NCI-H1436 treated with DMSO at 0.1 percent for 48 hours (cell line): ENCODE results near the gene SCYL3.
"Not testable (repeated sequence)": the region's sequence is repeated elsewhere in the genome, so short reads cannot be mapped to it uniquely, and the experiment has no call there.

Experiments used
- DNase-seq: peaks from one replicate; lab custom pipeline; 2025; lab: John Stamatoyannopoulos, UW

SCYL3 gene

DNA sequence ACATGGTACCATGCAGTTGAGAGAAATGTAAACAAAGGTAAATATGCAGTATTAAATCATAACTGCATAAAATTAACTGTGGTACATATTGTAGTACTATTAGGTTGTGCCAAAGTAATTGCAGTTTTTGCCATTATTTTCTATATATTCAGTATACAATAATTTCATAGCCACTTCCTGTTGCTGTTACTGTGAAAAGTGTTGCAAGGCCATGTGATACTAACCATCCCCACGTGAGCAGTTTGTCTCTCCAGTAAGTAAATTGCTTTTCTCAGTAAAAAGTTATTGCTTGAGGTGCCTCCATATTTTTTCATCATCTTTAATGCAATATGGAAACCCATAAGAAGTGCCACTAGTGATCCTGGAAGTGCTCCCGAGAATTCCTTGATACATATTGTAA is 79.4 kb downstream of the SCYL3 start:
- DNase-seq = no peak

DNA sequence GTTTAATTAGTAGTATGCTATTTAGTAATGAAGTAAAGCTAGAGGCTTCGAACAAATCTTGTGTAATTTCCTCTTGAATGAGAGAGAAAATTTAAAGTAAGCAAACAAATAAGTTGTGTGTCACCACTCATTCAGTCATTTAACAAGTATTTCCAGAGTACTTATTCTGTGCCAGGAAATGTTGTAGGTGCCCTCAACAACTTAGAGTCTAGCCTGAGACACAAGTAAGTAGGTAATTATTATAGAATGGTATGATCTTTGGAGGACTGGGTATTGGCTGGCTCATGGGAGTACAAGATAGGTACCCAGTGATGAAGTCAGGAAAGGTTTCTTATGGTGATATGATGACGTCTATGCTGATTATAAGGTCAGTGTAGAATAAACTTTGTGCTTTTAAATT is 81.6 kb downstream of the SCYL3 start:
- DNase-seq = no peak

DNA sequence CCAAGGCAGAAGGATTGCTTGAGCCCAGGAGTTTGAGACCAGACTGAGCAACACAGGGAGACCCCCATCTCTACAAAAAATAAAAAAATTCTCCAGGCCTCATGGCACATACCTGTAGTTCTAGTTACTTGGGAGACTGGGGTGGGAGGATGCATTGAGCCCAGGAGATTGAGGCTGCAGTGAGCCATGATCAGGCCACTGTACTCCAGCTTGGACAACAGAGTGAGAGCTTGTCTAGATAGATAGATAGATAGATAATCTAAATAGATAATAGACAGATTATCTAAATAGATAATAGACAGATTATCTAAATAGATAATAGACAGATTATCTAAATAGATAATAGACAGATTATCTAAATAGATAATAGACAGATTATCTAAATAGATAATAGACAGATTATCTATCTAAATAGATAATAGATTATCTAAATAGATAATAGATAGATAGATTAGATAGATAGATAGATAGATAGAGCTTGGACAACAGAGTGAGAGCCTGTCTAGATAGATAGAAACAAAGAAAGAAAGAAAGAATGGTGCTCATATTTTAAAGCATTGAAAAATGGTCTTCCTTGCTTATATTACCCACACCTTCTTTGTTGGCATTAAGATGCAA is 82.2 kb downstream of the SCYL3 start:
- not testable (repeated sequence) for DNase-seq

DNA sequence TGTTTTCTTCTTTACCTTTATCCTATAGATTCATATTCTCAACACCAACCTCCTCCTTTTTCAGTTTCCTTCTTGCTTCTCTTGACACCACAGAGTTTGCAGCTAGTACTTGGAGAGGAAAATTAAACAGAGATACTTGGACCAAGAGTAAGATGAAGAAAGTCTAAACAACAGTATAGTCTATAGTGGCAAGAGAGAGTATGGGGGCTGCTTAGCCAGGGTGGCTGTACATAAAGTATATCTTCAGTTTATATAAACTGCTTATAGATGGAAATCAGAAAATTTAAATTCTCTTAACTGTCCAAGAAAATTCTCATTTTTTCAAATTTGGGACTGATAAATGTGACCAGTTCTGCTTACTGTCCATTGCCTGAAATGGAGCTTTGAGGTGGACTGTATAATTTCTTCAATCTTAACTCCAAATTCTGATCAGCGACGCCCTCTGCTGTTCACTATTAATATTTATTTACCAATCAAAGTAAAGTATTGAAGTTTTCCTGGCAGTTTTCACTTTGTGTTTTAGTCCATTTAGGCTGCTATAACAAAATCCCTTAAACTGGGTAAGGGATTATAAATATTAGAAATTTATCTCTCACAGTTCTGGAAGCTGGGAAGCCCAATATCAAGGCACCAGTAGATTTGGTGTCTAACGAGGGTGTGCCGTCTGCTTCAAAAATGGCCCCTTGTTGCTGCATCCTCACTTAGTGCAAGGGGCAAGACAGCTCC is 84.2 kb downstream of the SCYL3 start:
- no peak for DNase-seq

DNA sequence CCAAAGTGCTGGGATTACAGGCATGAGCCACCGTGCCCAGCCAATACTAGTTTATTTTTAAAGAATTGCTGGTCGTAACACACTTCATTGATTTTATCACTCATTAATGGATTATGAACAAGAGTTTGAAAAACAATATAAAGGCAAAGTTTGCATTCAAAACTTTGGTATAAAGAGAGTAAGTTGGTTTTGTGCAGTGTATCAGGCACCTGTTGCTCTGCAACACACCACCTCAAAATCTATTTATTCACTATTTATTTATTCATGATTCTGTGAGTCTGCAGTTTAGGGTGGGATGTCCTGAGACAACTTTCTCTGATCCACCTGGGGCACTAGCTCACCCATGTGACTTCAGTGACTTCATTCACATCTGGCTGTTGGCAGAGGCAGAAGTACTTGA is 88.8 kb downstream of the SCYL3 start:
- no peak for DNase-seq

DNA sequence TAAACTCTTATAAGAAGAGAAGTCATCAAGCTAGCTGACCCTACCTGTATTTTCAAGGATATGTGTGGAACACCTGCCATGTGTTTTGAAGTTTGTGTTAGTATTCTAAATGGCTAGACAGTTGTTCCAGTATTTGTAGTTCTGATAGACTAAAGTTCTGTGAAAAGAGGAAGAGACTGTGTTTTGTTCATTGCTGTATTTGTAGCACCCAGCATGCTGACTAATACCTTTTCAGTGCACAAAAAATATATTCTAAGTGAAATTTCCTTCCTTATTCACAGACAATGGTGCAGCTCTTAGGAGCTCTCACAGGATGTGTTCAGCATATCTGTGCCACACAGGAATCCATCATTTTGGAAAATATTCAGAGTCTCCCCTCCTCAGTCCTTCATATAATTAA is 90.8 kb downstream of the SCYL3 start:
- no peak for DNase-seq
